GM23338 (cell line): Measurements from ENCODE around the gene INSRR. TPM values are rescaled to one million over a fixed set of nuclear protein-coding genes. Genes with fewer than 3 reads are reported as not detected.
A peak's percentile ranks its signal among the peaks of the same experiment; 100 is the strongest.

Experiments
- ATAC-seq: fragments of 200-7000 bp; cut with Tn5 transposase; 3 replicates; pipeline ENCODE4 v1.9.1; 2020
- DNase-seq: peaks from one replicate; pipeline ENCODE4 v3.0.0-alpha.2; 2015; ENCODE audit warnings: low spot score
- H2AFZ ChIP-seq: fragments of 200-600 bp; sonication (generic); 2 replicates; pipeline ENCODE4 v1.8.0; 2016; ENCODE audit warnings: antibody characterized with exemption, mild to moderate bottlenecking, moderate library complexity
- H3F3A ChIP-seq: fragments of 200-600 bp; sonication (generic); replicated peaks from 2 replicates; pipeline ENCODE4 v1.8.0; 2017; ENCODE audit warnings: antibody characterized with exemption, mixed run types, low read depth
- H3K27ac ChIP-seq: fragments of 200-600 bp; sonication (generic); 2 replicates; pipeline ENCODE4 v1.6.1; 2016; ENCODE audit warnings: low read depth
- H3K27me3 ChIP-seq: fragments of 200-600 bp; sonication (generic); 2 replicates; pipeline ENCODE4 v1.8.0; 2016; ENCODE audit warnings: mild to moderate bottlenecking, mixed run types, moderate library complexity; ENCODE audit not compliant: insufficient read depth
- H3K36me3 ChIP-seq: fragments of 200-600 bp; sonication (generic); 2 replicates; pipeline ENCODE4 v1.8.0; 2016; ENCODE audit warnings: mild to moderate bottlenecking; ENCODE audit not compliant: insufficient read depth
- H3K4me1 ChIP-seq: fragments of 200-600 bp; sonication (generic); 2 replicates; pipeline ENCODE4 v1.8.0; 2016; ENCODE audit warnings: mild to moderate bottlenecking, moderate library complexity; ENCODE audit not compliant: insufficient read depth
- H3K4me2 ChIP-seq: fragments of 200-600 bp; sonication (generic); 2 replicates; pipeline ENCODE4 v1.7.1; 2017; ENCODE audit warnings: mixed run types
- H3K4me3 ChIP-seq: fragments of 200-600 bp; sonication (generic); 2 replicates; pipeline ENCODE4 v1.6.1; 2016; ENCODE audit warnings: mixed run types
- H3K79me2 ChIP-seq: fragments of 200-600 bp; sonication (generic); replicated peaks from 2 replicates; pipeline ENCODE4 v1.8.0; 2017; ENCODE audit warnings: mild to moderate bottlenecking; ENCODE audit not compliant: insufficient read depth
- H3K9me2 ChIP-seq: fragments of 200-600 bp; sonication (generic); 2 replicates; pipeline ENCODE4 v1.8.0; 2017; ENCODE audit not compliant: insufficient read depth
- H4K20me1 ChIP-seq: fragments of 200-600 bp; sonication (generic); replicated peaks from 2 replicates; pipeline ENCODE4 v1.8.0; 2017; ENCODE audit warnings: mild to moderate bottlenecking; ENCODE audit not compliant: insufficient read depth
- H3K27ac Mint-ChIP-seq: 2 replicates; pipeline ENCODE4 v1.8.0; 2020; ENCODE audit warnings: inconsistent platforms, mild to moderate bottlenecking, moderate library complexity, mixed read lengths
- H3K27me3 Mint-ChIP-seq: 3 replicates; pipeline ENCODE4 v1.8.0; 2022; ENCODE audit warnings: low read depth, mild to moderate bottlenecking, moderate library complexity, mixed read lengths, inconsistent platforms; ENCODE audit not compliant: insufficient read depth, poor library complexity
- H3K36me3 Mint-ChIP-seq: 3 replicates; pipeline ENCODE4 v1.8.0; 2021; ENCODE audit warnings: low read depth, mild to moderate bottlenecking, inconsistent platforms, moderate library complexity, mixed read lengths
- H3K4me1 Mint-ChIP-seq: 3 replicates; pipeline ENCODE4 v1.8.0; 2020; ENCODE audit warnings: mild to moderate bottlenecking, inconsistent platforms, mixed read lengths
- H3K4me3 Mint-ChIP-seq: 3 replicates; pipeline ENCODE4 v1.8.0; 2021; ENCODE audit warnings: moderate library complexity, mild to moderate bottlenecking, inconsistent platforms, mixed read lengths
- H3K9me3 Mint-ChIP-seq: 3 replicates; pipeline ENCODE4 v1.8.0; 2020; ENCODE audit warnings: moderate library complexity, mild to moderate bottlenecking, inconsistent platforms, mixed read lengths
- EZH2 ChIP-seq: fragments of 200-600 bp; sonication (generic); IDR thresholded peaks from one replicate; pipeline ENCODE4 v1.8.0; 2017; ENCODE audit warnings: antibody characterized with exemption, mild to moderate bottlenecking, low read depth; ENCODE audit not compliant: unreplicated experiment
- POLR2AphosphoS5 ChIP-seq: IDR thresholded peaks from 2 replicates; pipeline ENCODE4 v1.6.1; 2016; ENCODE audit warnings: antibody characterized with exemption, low read depth
- ZNF114 ChIP-seq: fragments of 250-450 bp; sonication (Bioruptor Pico); IDR thresholded peaks from 2 replicates; pipeline ENCODE4 v1.5.0; 2020; ENCODE audit warnings: mild to moderate bottlenecking, moderate library complexity
- ZNF331 ChIP-seq: fragments of 250-450 bp; sonication (Bioruptor Pico); IDR thresholded peaks from 2 replicates; pipeline ENCODE4 v1.5.0; 2020; ENCODE audit warnings: low read depth, mild to moderate bottlenecking, moderate library complexity
- polyA plus RNA-seq: library from polyadenylated mRNA; unstranded; fragments of >200 nt; fragmentation: Nextera tagmentation; extraction: Ambion mirVana; gene quantifications from 2 replicates; pipeline ENCODE4 v1.2.1, GENCODE V29; 2016
- total RNA-seq: library from RNA; depleted of rRNA; stranded (reverse); fragments of >200 nt; shearing (Covaris generic); gene quantifications from 2 replicates; pipeline ENCODE4 v1.2.3, GENCODE V29; 2014
- TF ChIP-seq, protein P1 (sequence below): IDR thresholded peaks from 2 replicates; pipeline ENCODE4 v1.6.1; 2016; ENCODE audit warnings: antibody characterized with exemption
- TF ChIP-seq, protein P2 (sequence below), 2 experiments: fragments of 200-600 bp in 1 of 2; sonication (generic) in 1 of 2; conservative IDR thresholded peaks; 2 replicates each; pipeline versions ENCODE4 v1.5.1 to v1.6.1; 2016 to 2017; ENCODE audit warnings: antibody characterized with exemption in 2 of 2, low read depth in 2 of 2, mild to moderate bottlenecking in 2 of 2, moderate library complexity in 1 of 2

INSRR gene
- total and polyA plus RNA-seq, 2 experiments from 2014 or later: not detected

DNA sequence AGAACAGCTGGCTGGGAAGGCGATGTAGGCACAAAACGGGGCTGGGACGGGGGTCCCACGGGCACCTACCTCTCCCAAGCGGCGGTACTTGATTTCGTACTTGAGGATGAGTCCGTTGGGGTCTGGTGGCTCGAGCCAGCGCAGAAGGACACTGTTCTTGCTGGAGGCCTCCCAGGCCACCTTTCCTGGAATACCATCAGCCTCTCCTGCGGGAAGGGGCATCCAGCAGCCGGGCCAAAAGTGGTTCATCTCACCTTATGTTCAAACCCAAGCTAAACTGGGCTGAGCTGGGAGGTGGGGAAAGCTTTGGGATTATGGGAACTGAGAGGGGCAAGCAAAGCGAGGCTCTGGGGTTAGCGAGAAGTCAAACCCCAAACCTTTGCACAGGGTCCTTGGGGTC, 14.3 kb downstream of the INSRR start:
- H3K27ac ChIP-seq: no peak overlapping the region
- no peak for TF ChIP-seq POLR2AphosphoS5
- no peak for TF ChIP-seq ZNF331 (CRISPR knock-in tag)
- TF ChIP-seq, protein P1, sequence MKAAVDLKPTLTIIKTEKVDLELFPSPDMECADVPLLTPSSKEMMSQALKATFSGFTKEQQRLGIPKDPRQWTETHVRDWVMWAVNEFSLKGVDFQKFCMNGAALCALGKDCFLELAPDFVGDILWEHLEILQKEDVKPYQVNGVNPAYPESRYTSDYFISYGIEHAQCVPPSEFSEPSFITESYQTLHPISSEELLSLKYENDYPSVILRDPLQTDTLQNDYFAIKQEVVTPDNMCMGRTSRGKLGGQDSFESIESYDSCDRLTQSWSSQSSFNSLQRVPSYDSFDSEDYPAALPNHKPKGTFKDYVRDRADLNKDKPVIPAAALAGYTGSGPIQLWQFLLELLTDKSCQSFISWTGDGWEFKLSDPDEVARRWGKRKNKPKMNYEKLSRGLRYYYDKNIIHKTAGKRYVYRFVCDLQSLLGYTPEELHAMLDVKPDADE: no peak
- peak; percentile 52 for TF ChIP-seq EZH2
- H3K9me2 ChIP-seq: no peaks in the 10 kb centered on the region
- DNase-seq (no peak), ATAC-seq (no peak)
- peak overlapping the region; percentile 89 for H3K4me2 ChIP-seq
- Mint-ChIP-seq H3K27ac (no peak overlapping the region), H3K36me3 (no peaks in the 10 kb centered on the region), H3K9me3 (no peaks in the 10 kb centered on the region), H3K4me1 (peaks cover 27% of the 10 kb centered on the region), H3K27me3 (peaks cover 84% of the 10 kb centered on the region), H3K4me3 (peak overlapping the region; percentile 70)
- peak overlapping the region; percentile 63 for H3K4me3 ChIP-seq
- no peaks in the 10 kb centered on the region; the same call in 1 of the 2 replicates for H4K20me1 ChIP-seq
- H3K79me2 ChIP-seq: no peaks in the 10 kb centered on the region
- H3F3A ChIP-seq: no peaks in the 10 kb centered on the region
- peak overlapping the region; percentile 97 for H2AFZ ChIP-seq
- no peaks in the 10 kb centered on the region for H3K36me3 ChIP-seq
- H3K27me3 ChIP-seq: peaks cover 89% of the 10 kb centered on the region
- peaks cover 20% of the 10 kb centered on the region for H3K4me1 ChIP-seq

DNA sequence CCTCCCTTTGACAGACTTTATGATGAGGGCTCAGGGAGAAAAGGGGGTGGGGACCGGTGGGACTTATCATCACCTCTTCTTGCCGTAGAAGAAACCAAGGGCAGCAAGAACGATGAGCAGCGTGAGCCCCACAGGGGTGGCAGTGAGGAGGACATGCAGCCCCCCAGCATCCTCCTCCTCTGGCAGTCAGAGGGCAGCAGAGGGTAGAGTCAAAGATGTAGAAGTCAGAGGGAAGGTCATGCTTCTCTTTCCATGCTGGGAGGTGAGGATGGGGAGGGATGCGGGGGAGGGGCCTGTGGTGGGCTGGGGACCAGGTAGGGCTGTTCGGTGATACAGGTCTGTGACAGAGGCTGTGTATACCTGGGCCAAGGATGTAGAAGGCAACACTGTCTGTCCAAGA, 14.8 kb downstream of the INSRR start:
- DNase-seq (peak; percentile 65), ATAC-seq (peak; percentile 13)
- Mint-ChIP-seq H3K4me1 (peaks cover 27% of the 10 kb centered on the region), H3K4me3 (peak overlapping the region; percentile 40; the same call in 2 of the 3 replicates), H3K9me3 (no peaks in the 10 kb centered on the region), H3K27me3 (peaks cover 80% of the 10 kb centered on the region), H3K36me3 (no peaks in the 10 kb centered on the region), H3K27ac (no peak overlapping the region)
- peaks cover 20% of the 10 kb centered on the region for H3K4me1 ChIP-seq
- H2AFZ ChIP-seq: no peak overlapping the region
- H3F3A ChIP-seq: no peaks in the 10 kb centered on the region
- no peak for TF ChIP-seq ZNF114 (CRISPR knock-in tag)
- TF ChIP-seq, protein P2, sequence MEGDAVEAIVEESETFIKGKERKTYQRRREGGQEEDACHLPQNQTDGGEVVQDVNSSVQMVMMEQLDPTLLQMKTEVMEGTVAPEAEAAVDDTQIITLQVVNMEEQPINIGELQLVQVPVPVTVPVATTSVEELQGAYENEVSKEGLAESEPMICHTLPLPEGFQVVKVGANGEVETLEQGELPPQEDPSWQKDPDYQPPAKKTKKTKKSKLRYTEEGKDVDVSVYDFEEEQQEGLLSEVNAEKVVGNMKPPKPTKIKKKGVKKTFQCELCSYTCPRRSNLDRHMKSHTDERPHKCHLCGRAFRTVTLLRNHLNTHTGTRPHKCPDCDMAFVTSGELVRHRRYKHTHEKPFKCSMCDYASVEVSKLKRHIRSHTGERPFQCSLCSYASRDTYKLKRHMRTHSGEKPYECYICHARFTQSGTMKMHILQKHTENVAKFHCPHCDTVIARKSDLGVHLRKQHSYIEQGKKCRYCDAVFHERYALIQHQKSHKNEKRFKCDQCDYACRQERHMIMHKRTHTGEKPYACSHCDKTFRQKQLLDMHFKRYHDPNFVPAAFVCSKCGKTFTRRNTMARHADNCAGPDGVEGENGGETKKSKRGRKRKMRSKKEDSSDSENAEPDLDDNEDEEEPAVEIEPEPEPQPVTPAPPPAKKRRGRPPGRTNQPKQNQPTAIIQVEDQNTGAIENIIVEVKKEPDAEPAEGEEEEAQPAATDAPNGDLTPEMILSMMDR (conservative IDR thresholded peaks at IDR 0.05; ENCODE audit: low read depth in 2 of 2): peak; percentile 22 to 63; a peak in 3 of 4 replicates
- H3K27me3 ChIP-seq: peaks cover 89% of the 10 kb centered on the region
- no peaks in the 10 kb centered on the region for H3K36me3 ChIP-seq
- no peak overlapping the region for H3K4me3 ChIP-seq
- no peak overlapping the region for H3K27ac ChIP-seq
- H4K20me1 ChIP-seq: no peaks in the 10 kb centered on the region; the same call in 1 of the 2 replicates
- no peaks in the 10 kb centered on the region for H3K79me2 ChIP-seq
- no peaks in the 10 kb centered on the region for H3K9me2 ChIP-seq
- no peak overlapping the region for H3K4me2 ChIP-seq

DNA sequence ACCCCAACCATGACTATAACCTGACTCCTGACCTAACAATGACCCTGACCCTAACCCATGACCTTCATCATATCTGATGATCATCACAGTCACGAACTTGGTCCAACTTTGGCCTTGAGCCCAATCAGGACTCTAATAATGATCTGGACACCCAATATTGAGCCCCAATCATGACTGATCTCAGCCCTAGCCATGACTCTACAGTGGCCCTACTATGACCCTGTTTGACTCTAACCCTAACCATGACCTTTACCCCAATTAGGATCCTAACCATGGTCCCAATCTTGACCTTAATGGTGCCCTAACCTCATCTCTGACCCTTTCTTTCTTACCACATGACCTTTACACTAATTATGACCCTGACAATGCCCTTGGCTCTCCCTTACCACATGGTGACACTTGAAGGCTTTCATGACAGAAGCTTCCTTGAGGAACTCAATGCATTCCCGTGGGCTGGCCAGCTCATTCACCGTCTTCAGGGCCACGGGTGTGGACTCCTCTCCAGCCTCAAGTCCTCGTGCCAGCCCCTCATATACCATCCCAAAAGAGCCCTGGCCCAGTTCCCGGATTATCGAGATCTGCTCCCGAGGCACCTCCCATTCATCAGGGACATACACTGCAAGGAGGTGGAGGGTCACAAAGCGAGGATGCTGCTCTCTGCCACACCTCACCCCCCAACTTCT, 16.2 kb downstream of the INSRR start:
- peaks cover 71% of the 10 kb centered on the region for H3K27me3 Mint-ChIP-seq
- DNase-seq: no peak

More for the DNA sequence above, 16.2 kb downstream of the INSRR start:
- Histone ChIP-seq H3K27ac (no peak overlapping the region), H3K9me2 (no peaks in the 10 kb centered on the region), H3K36me3 (no peaks in the 10 kb centered on the region), H3K79me2 (no peaks in the 10 kb centered on the region), H3K27me3 (peaks cover 82% of the 10 kb centered on the region), H3K4me3 (no peak overlapping the region), H4K20me1 (no peaks in the 10 kb centered on the region; the same call in 1 of the 2 replicates), H2AFZ (no peak overlapping the region), H3F3A (no peaks in the 10 kb centered on the region), H3K4me1 (peaks cover 13% of the 10 kb centered on the region; the same call in 1 of the 2 replicates), H3K4me2 (no peak overlapping the region)
- Mint-ChIP-seq H3K9me3 (no peaks in the 10 kb centered on the region), H3K4me1 (peaks cover 19% of the 10 kb centered on the region), H3K4me3 (no peak overlapping the region), H3K36me3 (no peaks in the 10 kb centered on the region), H3K27ac (no peak overlapping the region)
- ATAC-seq: no peak
- TF ChIP-seq ZNF331 (CRISPR knock-in tag) (no peak), ZNF114 (CRISPR knock-in tag) (no peak)
